OCI-LY7 (cell line): Measurements from ENCODE around the gene MXRA8. TPM values are rescaled to one million over a fixed set of nuclear protein-coding genes. Genes with fewer than 3 reads are reported as not detected.

Experiments used
- BruUV-seq: library from RNA; stranded (reverse); fragments of 400-500 nt; replicated peaks from 2 replicates; lab custom pipeline; 2021; lab: Mats Ljungman, UMichigan
- CTCF ChIA-PET: fragments of 300-600 bp; sonication (Branson Sonifier 250); formaldehyde crosslinking; loops from one replicate; lab custom pipeline; 2022; ENCODE audit warnings: antibody characterized with exemption; ENCODE audit not compliant: unreplicated experiment; lab: Charles Lee
- POLR2A ChIA-PET: fragments of 300-600 bp; sonication (Branson Sonifier 250); formaldehyde crosslinking; loops from one replicate; lab custom pipeline; 2022; ENCODE audit warnings: antibody characterized with exemption; lab: Charles Lee
- DNase-seq: peaks from one replicate; pipeline ENCODE4 v3.0.0-alpha.2; 2015; ENCODE audit warnings: low spot score
- H2AFZ ChIP-seq: fragments of 200-600 bp; sonication (generic), shearing (Covaris generic); 2 replicates; pipeline ENCODE4 v1.6.1; 2014; ENCODE audit warnings: mild to moderate bottlenecking, antibody characterized with exemption, low read length, moderate library complexity
- H3K27ac ChIP-seq: fragments of 200-600 bp; sonication (generic); 2 replicates; pipeline ENCODE4 v1.5.1; 2014; ENCODE audit warnings: mixed run types, low read depth, mild to moderate bottlenecking, moderate library complexity, low read length, inconsistent platforms; ENCODE audit not compliant: poor library complexity, severe bottlenecking
- H3K36me3 ChIP-seq: fragments of 200-600 bp; sonication (generic); 2 replicates; pipeline ENCODE4 v1.6.1; 2014; ENCODE audit warnings: mild to moderate bottlenecking, antibody characterized with exemption, low read length, moderate library complexity, mixed read lengths; ENCODE audit not compliant: insufficient read depth
- H3K4me1 ChIP-seq: fragments of 200-600 bp; sonication (generic); 2 replicates; pipeline ENCODE4 v1.5.1; 2014; ENCODE audit warnings: mild to moderate bottlenecking, low read length; ENCODE audit not compliant: insufficient read depth, poor library complexity, severe bottlenecking
- H3K4me2 ChIP-seq: fragments of 200-600 bp; sonication (generic); 2 replicates; pipeline ENCODE4 v1.6.1; 2014; ENCODE audit warnings: mild to moderate bottlenecking, low read length
- H3K4me3 ChIP-seq: fragments of 200-600 bp; sonication (generic); 2 replicates; pipeline ENCODE4 v1.5.1; 2014; ENCODE audit warnings: mild to moderate bottlenecking, low read depth, low read length; ENCODE audit not compliant: poor library complexity, severe bottlenecking
- H3K79me2 ChIP-seq: fragments of 200-600 bp; sonication (generic); 2 replicates; pipeline ENCODE4 v1.6.1; 2016; ENCODE audit warnings: low read depth, mild to moderate bottlenecking, low read length, moderate library complexity, mixed read lengths; ENCODE audit not compliant: insufficient read depth
- H3K9me2 ChIP-seq: fragments of 200-600 bp; sonication (generic); 2 replicates; pipeline ENCODE4 v1.6.1; 2016; ENCODE audit warnings: mild to moderate bottlenecking, low read length, mixed read lengths; ENCODE audit not compliant: insufficient read depth
- H3K9me3 ChIP-seq: fragments of 200-600 bp; sonication (generic); 2 replicates; pipeline ENCODE4 v1.6.1; 2014; ENCODE audit warnings: mild to moderate bottlenecking, mixed run types, low read length, mixed read lengths
- H4K20me1 ChIP-seq: fragments of 200-600 bp; sonication (generic); 2 replicates; pipeline ENCODE4 v1.6.1; 2014; ENCODE audit warnings: mild to moderate bottlenecking, antibody characterized with exemption, low read length, moderate library complexity, mixed read lengths; ENCODE audit not compliant: insufficient read depth
- CTCF ChIP-seq: fragments of 200-600 bp; sonication (generic); conservative IDR thresholded peaks from 2 replicates; pipeline ENCODE4 v1.5.1; 2014; ENCODE audit warnings: mild to moderate bottlenecking, antibody characterized with exemption, low read length, moderate library complexity, mixed read lengths
- EZH2phosphoT487 ChIP-seq: fragments of 200-600 bp; sonication (generic); IDR thresholded peaks from 2 replicates; pipeline ENCODE4 v1.6.1; 2018; ENCODE audit warnings: low read depth, borderline replicate concordance, mild to moderate bottlenecking, mixed run types, antibody characterized with exemption, low read length, moderate library complexity, mixed read lengths
- intact Hi-C: fragments of 100-400 bp; cut with micrococcal nuclease; formaldehyde crosslinking; loops from one replicate; pipeline ENCODE4 v1.10.0; 2022; ENCODE audit not compliant: unreplicated experiment
- total RNA-seq, 2 experiments: library from RNA; depleted of rRNA in 1 of 2; stranded (reverse); fragments of >200 nt in 1 of 2; shearing (Covaris generic) in 1 of 2; gene quantifications; 2 replicates each; pipeline ENCODE4 v1.2.3, GENCODE V29; 2014 to 2022

The MXRA8 gene
- total RNA-seq, 2 experiments from 2014 or later = not detected

GRCh38 chr1:1312450-1313314 lies 45.7 kb downstream of the MXRA8 start:
- no peak overlapping the region for H2AFZ ChIP-seq
- H3K9me2 ChIP-seq = no peaks in the 10 kb centered on the region
- H3K9me3 ChIP-seq = no peaks in the 10 kb centered on the region
- peaks cover 5% of the 10 kb centered on the region; the same call in 1 of the 2 replicates for H4K20me1 ChIP-seq
- no peak for TF ChIP-seq CTCF
- BruUV-seq = no TSS peak
- H3K79me2 ChIP-seq = no peaks in the 10 kb centered on the region; the same call in 1 of the 2 replicates
- DNase-seq = no peak
- H3K27ac ChIP-seq = no peak overlapping the region
- intact Hi-C loops = no loop called here
- H3K36me3 ChIP-seq = peaks cover 76% of the 10 kb centered on the region
- H3K4me2 ChIP-seq = no peak overlapping the region
- peaks cover 10% of the 10 kb centered on the region for H3K4me1 ChIP-seq
- ChIA-PET POLR2A (no interaction called here), CTCF (no interaction called here)
- no peak overlapping the region for H3K4me3 ChIP-seq

GRCh38 chr1:1311107-1312104 lies 46.9 kb downstream of the MXRA8 start:
- H3K9me3 ChIP-seq = no peaks in the 10 kb centered on the region
- POLR2A ChIA-PET = no interaction called here
- intact Hi-C loops = no loop called here
- no peak overlapping the region for H3K27ac ChIP-seq
- CTCF ChIA-PET = no interaction called here
- no peak for DNase-seq
- no peak overlapping the region for H3K4me3 ChIP-seq
- no peak overlapping the region for H2AFZ ChIP-seq
- H3K4me2 ChIP-seq = no peak overlapping the region
- H3K4me1 ChIP-seq = peaks cover 18% of the 10 kb centered on the region
- H3K9me2 ChIP-seq = no peaks in the 10 kb centered on the region
- no peak for TF ChIP-seq EZH2phosphoT487
- TF ChIP-seq CTCF = no peak
- H3K36me3 ChIP-seq = peaks cover 66% of the 10 kb centered on the region
- no peaks in the 10 kb centered on the region; the same call in 1 of the 2 replicates for H3K79me2 ChIP-seq
- H4K20me1 ChIP-seq = peaks cover 5% of the 10 kb centered on the region; the same call in 1 of the 2 replicates
- TSS peak; percentile 50 for BruUV-seq
